Neural cell (in vitro differentiated cells): ENCODE measurements around the gene ARID3A. TPM values are rescaled to one million over a fixed set of nuclear protein-coding genes. Genes with fewer than 3 reads are reported as not detected.
A peak's percentile ranks its signal among the peaks of the same experiment; 100 is the strongest.

ENCODE experiments used
- H2AFZ ChIP-seq: fragments of 200-600, 300-800 bp; sonication (generic), shearing (Covaris generic); 2 replicates; pipeline ENCODE4 v1.6.0; 2014; ENCODE audit warnings: low read depth, mild to moderate bottlenecking, antibody characterized with exemption, low read length, moderate library complexity
- H3F3A ChIP-seq: fragments of 200-600 bp; shearing (Covaris generic); 2 replicates; pipeline ENCODE4 v1.6.1; 2016; ENCODE audit warnings: mild to moderate bottlenecking, moderate library complexity, mixed read lengths, antibody characterized with exemption, low read length; ENCODE audit not compliant: insufficient read depth, poor library complexity, severe bottlenecking
- H3K27ac ChIP-seq: fragments of 200-600, 300-800 bp; sonication (generic), shearing (Covaris generic); 2 replicates; pipeline ENCODE4 v1.5.1; 2014; ENCODE audit warnings: mild to moderate bottlenecking, low read length, moderate library complexity
- H3K27me3 ChIP-seq: fragments of 300-800, 200-600 bp; sonication (generic), shearing (Covaris generic); 2 replicates; pipeline ENCODE4 v1.6.0; 2014; ENCODE audit warnings: mild to moderate bottlenecking, low read depth, low read length, moderate library complexity; ENCODE audit not compliant: insufficient read depth
- H3K36me3 ChIP-seq: fragments of 300-800, 200-600 bp; sonication (generic), shearing (Covaris generic); 2 replicates; pipeline ENCODE4 v1.5.1; 2014; ENCODE audit warnings: mild to moderate bottlenecking, antibody characterized with exemption, low read length, moderate library complexity; ENCODE audit not compliant: insufficient read depth
- H3K4me2 ChIP-seq: fragments of 300-800, 200-600 bp; sonication (generic), shearing (Covaris generic); 2 replicates; pipeline ENCODE4 v1.6.0; 2014; ENCODE audit warnings: mild to moderate bottlenecking, low read length
- H3K4me3 ChIP-seq: fragments of 300-800, 200-600 bp; sonication (generic), shearing (Covaris generic); 2 replicates; pipeline ENCODE4 v1.5.1; 2014; ENCODE audit warnings: mild to moderate bottlenecking, low read length, moderate library complexity
- H3K79me2 ChIP-seq: fragments of 200-600 bp; shearing (Covaris generic); replicated peaks from 2 replicates; pipeline ENCODE4 v1.6.0; 2014; ENCODE audit warnings: mild to moderate bottlenecking, low read length, moderate library complexity; ENCODE audit not compliant: insufficient read depth
- H3K9ac ChIP-seq: fragments of 300-800, 200-600 bp; sonication (generic), shearing (Covaris generic); 2 replicates; pipeline ENCODE4 v1.6.1; 2016; ENCODE audit warnings: mild to moderate bottlenecking, low read length, mixed read lengths
- H3K9me2 ChIP-seq: fragments of 200-600 bp; shearing (Covaris generic); 2 replicates; pipeline ENCODE4 v1.6.1; 2016; ENCODE audit warnings: mild to moderate bottlenecking, low read length, mixed read lengths; ENCODE audit not compliant: insufficient read depth
- H3K9me3 ChIP-seq: fragments of 200-600, 300-800 bp; sonication (generic), shearing (Covaris generic); 2 replicates; pipeline ENCODE4 v1.6.1; 2016; ENCODE audit warnings: mild to moderate bottlenecking, mixed run types, low read length, moderate library complexity, mixed read lengths
- H4K20me1 ChIP-seq: fragments of 200-600 bp; shearing (Covaris generic); 2 replicates; pipeline ENCODE4 v1.6.1; 2016; ENCODE audit warnings: mild to moderate bottlenecking, mixed run types; ENCODE audit not compliant: insufficient read depth
- CTCF ChIP-seq: fragments of 450-650 bp; IDR thresholded peaks from 2 replicates; pipeline ENCODE4 v1.5.1; 2014; ENCODE audit warnings: antibody characterized with exemption, mild to moderate bottlenecking, moderate library complexity; ENCODE audit not compliant: poor library complexity, severe bottlenecking
- EP300 ChIP-seq: fragments of 450-650 bp; conservative IDR thresholded peaks from 2 replicates; pipeline ENCODE4 v1.6.1; 2014; ENCODE audit warnings: antibody characterized with exemption, mild to moderate bottlenecking, moderate library complexity; ENCODE audit not compliant: poor library complexity, severe bottlenecking
- EZH2 ChIP-seq: fragments of 200-600, 300-800 bp; shearing (Covaris generic), sonication (generic); IDR thresholded peaks from 2 replicates; pipeline ENCODE4 v1.6.1; 2014; ENCODE audit warnings: antibody characterized with exemption, low read length, borderline replicate concordance, mild to moderate bottlenecking; ENCODE audit not compliant: insufficient read depth, poor library complexity, severe bottlenecking
- MXI1 ChIP-seq: fragments of 450-650 bp; conservative IDR thresholded peaks from 2 replicates; pipeline ENCODE4 v1.6.1; 2014; ENCODE audit warnings: antibody characterized with exemption, mild to moderate bottlenecking; ENCODE audit not compliant: poor library complexity, severe bottlenecking
- POLR2AphosphoS5 ChIP-seq: IDR thresholded peaks from 2 replicates; pipeline ENCODE4 v1.6.1; 2012
- RAD21 ChIP-seq: fragments of 450-650 bp; conservative IDR thresholded peaks from 2 replicates; pipeline ENCODE4 v1.6.1; 2014; ENCODE audit warnings: antibody characterized with exemption, mild to moderate bottlenecking, moderate library complexity
- REST ChIP-seq: IDR thresholded peaks from 2 replicates; pipeline ENCODE4 v1.6.1; 2012; ENCODE audit warnings: borderline replicate concordance
- TAF1 ChIP-seq: IDR thresholded peaks from 2 replicates; pipeline ENCODE4 v1.6.1; 2012; ENCODE audit warnings: low read depth
- polyA plus RNA-seq: library from polyadenylated mRNA; depleted of rRNA; stranded (reverse); fragments of >200 nt; gene quantifications from 2 replicates; pipeline ENCODE4 v1.2.3, GENCODE V29; 2014

ARID3A gene
- polyA plus RNA-seq, 1 donor from 2014 or later = 11.4 TPM

- no peak for TF ChIP-seq POLR2AphosphoS5
- TF ChIP-seq EP300 = no peak
- no peak for TF ChIP-seq RAD21
- no peak for TF ChIP-seq EZH2
- TF ChIP-seq TAF1 = no peak
- H3K27ac ChIP-seq = no peak overlapping the region
- H3K4me3 ChIP-seq = no peak overlapping the region
- H3K9me2 ChIP-seq = no peaks in the 10 kb centered on the region
- H3K27me3 ChIP-seq = no peaks in the 10 kb centered on the region
- H3K4me2 ChIP-seq = no peak overlapping the region
- peaks cover 5% of the 10 kb centered on the region for H3K79me2 ChIP-seq
- no peak overlapping the region for H2AFZ ChIP-seq
- H3K36me3 ChIP-seq = no peaks in the 10 kb centered on the region
- H3K9me3 ChIP-seq = no peaks in the 10 kb centered on the region
- no peaks in the 10 kb centered on the region for H3F3A ChIP-seq
- no peak overlapping the region for H3K9ac ChIP-seq
- H4K20me1 ChIP-seq = no peaks in the 10 kb centered on the region
Measured at GRCh38 chr19:896999-897398, 28.8 kb upstream of the ARID3A start.

DNA sequence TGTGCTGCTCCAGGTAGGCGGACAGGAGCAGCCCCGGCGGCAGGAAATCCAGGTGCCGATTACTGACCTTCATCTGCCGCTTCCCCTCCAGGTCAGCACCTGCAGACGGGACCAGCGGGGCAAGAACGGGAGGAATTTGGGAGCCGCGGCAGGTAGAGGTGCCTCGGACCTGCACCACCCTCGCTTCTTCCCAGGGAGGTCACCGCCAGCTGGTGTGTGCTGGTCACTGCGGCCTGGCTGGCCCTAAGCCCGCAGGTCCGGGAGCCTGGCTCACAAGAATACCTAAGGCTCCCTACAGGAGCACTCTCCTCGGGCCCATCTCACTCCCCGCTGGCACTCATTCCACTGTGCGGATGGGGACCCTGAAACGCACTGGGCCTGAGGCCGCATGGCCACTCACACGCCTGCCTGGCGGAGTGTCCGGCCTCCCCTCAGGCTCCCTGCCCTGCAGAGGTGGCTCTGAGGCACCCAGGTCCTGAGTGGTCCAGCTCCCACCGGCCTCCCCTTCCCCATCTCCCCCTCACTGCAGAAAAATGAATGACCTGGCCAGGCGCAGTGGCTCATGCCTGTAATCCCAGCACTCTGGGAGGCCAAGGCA is 28.3 kb upstream of the ARID3A start:
- no peaks in the 10 kb centered on the region for H3K9me2 ChIP-seq
- H2AFZ ChIP-seq = no peak overlapping the region
- TF ChIP-seq RAD21 (no peak), REST (no peak), POLR2AphosphoS5 (no peak), EZH2 (no peak), CTCF (no peak)
- H3K4me3 ChIP-seq = no peak overlapping the region
- H3K27ac ChIP-seq = no peak overlapping the region
- H4K20me1 ChIP-seq = no peaks in the 10 kb centered on the region
- H3K36me3 ChIP-seq = no peaks in the 10 kb centered on the region
- H3K79me2 ChIP-seq = no peaks in the 10 kb centered on the region
- H3F3A ChIP-seq = no peaks in the 10 kb centered on the region
- H3K27me3 ChIP-seq = no peaks in the 10 kb centered on the region
- no peaks in the 10 kb centered on the region for H3K9me3 ChIP-seq
- H3K9ac ChIP-seq = no peak overlapping the region
- no peak overlapping the region for H3K4me2 ChIP-seq

DNA sequence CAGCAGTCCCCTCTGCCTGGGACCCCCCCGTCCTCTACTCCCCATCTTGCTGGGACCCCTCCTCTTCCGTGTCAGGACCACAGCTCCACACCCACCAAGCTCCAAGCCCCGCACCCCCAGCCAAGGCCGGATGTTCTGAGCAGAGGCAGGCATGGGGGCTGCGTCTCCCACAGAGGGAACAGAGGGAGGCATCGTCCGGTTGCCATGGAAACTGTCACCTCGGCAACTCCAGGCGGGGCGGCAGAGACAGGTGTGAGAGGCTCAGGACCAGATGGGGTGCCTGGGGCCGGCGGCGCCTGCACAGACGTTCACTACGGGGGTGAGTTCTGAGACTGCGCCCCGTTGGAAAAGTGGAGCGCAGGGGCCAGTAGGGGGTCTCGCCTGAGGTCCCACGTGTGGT is 27.2 kb upstream of the ARID3A start:
- H3K27me3 ChIP-seq = no peaks in the 10 kb centered on the region
- H3K9me3 ChIP-seq = no peaks in the 10 kb centered on the region
- H4K20me1 ChIP-seq = no peaks in the 10 kb centered on the region
- H3K36me3 ChIP-seq = no peaks in the 10 kb centered on the region
- peak overlapping the region; percentile 16 for H3K9ac ChIP-seq
- H3F3A ChIP-seq = no peaks in the 10 kb centered on the region
- H3K27ac ChIP-seq = peak overlapping the region; percentile 28
- H3K79me2 ChIP-seq = no peaks in the 10 kb centered on the region
- H2AFZ ChIP-seq = no peak overlapping the region
- no peaks in the 10 kb centered on the region for H3K9me2 ChIP-seq
- TF ChIP-seq MXI1 = peak; percentile 33
- no peak for TF ChIP-seq POLR2AphosphoS5
- H3K4me2 ChIP-seq = no peak overlapping the region
- peak overlapping the region; percentile 34 for H3K4me3 ChIP-seq
